Natural killer cell (primary cell): ENCODE data around the gene MTMR10. TPM values are rescaled to one million over a fixed set of nuclear protein-coding genes. Genes with fewer than 3 reads are reported as not detected.

Experiments used
- ATAC-seq, 3 donors: fragments of 150-1000 bp in 2 of 3; fragments of 200-7000 bp in 1 of 3; cut with Tn5 transposase; 1 replicate in 1 of 3; 2 replicates in 2 of 3; pipeline ENCODE4 v1.10.0; 2021; ENCODE audit warnings: mild to moderate bottlenecking in 2 of 3, moderate library complexity in 2 of 3
- DNase-seq, 2 donors: peaks; one replicate each; pipeline versions ENCODE4 v3.0.0 to v3.0.0-alpha.2; 2013 to 2021; ENCODE audit warnings: mixed read lengths in 1 of 2
- H3K27ac ChIP-seq: one replicate; pipeline ENCODE4 v1.5.1; 2013; ENCODE audit warnings: mild to moderate bottlenecking, low read length
- H3K27me3 ChIP-seq: one replicate; pipeline ENCODE4 v1.6.1; 2013; ENCODE audit warnings: low read length; ENCODE audit not compliant: control insufficient read depth, insufficient read depth
- H3K36me3 ChIP-seq: one replicate; pipeline ENCODE4 v1.6.1; 2013; ENCODE audit warnings: low read length; ENCODE audit not compliant: control insufficient read depth, insufficient read depth
- H3K4me1 ChIP-seq: one replicate; pipeline ENCODE4 v1.6.1; 2013; ENCODE audit warnings: low read length; ENCODE audit not compliant: control insufficient read depth, insufficient read depth
- H3K4me3 ChIP-seq: one replicate; pipeline ENCODE4 v1.5.1; 2013; ENCODE audit warnings: low read length
- H3K9me3 ChIP-seq: one replicate; pipeline ENCODE4 v1.6.1; 2013; ENCODE audit warnings: low read length; ENCODE audit not compliant: control insufficient read depth, insufficient read depth
- H3K27ac Mint-ChIP-seq, 2 donors: one replicate each; pipeline ENCODE4 v1.8.0; 2022; ENCODE audit warnings: mild to moderate bottlenecking in 2 of 2, mixed read lengths in 2 of 2, moderate library complexity in 1 of 2
- H3K27me3 Mint-ChIP-seq, 2 donors: one replicate each; pipeline ENCODE4 v1.8.0; 2022; ENCODE audit warnings: low read depth in 2 of 2, mixed read lengths in 2 of 2
- H3K36me3 Mint-ChIP-seq: one replicate; pipeline ENCODE4 v1.8.0; 2022; ENCODE audit warnings: mixed read lengths
- H3K4me1 Mint-ChIP-seq, 2 donors: one replicate each; pipeline ENCODE4 v1.8.0; 2022; ENCODE audit warnings: mixed read lengths in 2 of 2
- H3K4me3 Mint-ChIP-seq: one replicate; pipeline ENCODE4 v1.8.0; 2022; ENCODE audit warnings: mild to moderate bottlenecking, moderate library complexity, mixed read lengths
- H3K9me3 Mint-ChIP-seq, 2 donors: one replicate each; pipeline ENCODE4 v1.8.0; 2022; ENCODE audit warnings: mixed read lengths in 2 of 2
- WGBS: methylation state at CpG from one replicate; pipeline ENCODE4 v1.1.7; 2013; ENCODE audit warnings: missing lambda C conversion rate; ENCODE audit not compliant: insufficient coverage; 5-methylcytosine and 5-hydroxymethylcytosine counted together
- intact Hi-C: fragments of 100-400 bp; cut with micrococcal nuclease; formaldehyde crosslinking; loops from one replicate; pipeline ENCODE4 v1.14.2; 2022
- total RNA-seq, 4 donors: library from RNA; stranded (reverse); fragments of 120-200 nt in 1 of 4; gene quantifications; one replicate each; pipeline versions ENCODE4 v1.2.3 to v1.2.4, GENCODE V29; 2013 to 2022
- TF ChIP-seq, protein P1 (sequence below): fragments of 200-600 bp; IDR thresholded peaks from one replicate; pipeline ENCODE4 v1.8.0; 2022; ENCODE audit warnings: antibody characterized with exemption

The MTMR10 gene
- total RNA-seq, 3 donors from 2014 or later (not counting 1 experiment from before 2014, with no cell fraction given): 46.3 to 64.5 (median 54.2) TPM

DNA sequence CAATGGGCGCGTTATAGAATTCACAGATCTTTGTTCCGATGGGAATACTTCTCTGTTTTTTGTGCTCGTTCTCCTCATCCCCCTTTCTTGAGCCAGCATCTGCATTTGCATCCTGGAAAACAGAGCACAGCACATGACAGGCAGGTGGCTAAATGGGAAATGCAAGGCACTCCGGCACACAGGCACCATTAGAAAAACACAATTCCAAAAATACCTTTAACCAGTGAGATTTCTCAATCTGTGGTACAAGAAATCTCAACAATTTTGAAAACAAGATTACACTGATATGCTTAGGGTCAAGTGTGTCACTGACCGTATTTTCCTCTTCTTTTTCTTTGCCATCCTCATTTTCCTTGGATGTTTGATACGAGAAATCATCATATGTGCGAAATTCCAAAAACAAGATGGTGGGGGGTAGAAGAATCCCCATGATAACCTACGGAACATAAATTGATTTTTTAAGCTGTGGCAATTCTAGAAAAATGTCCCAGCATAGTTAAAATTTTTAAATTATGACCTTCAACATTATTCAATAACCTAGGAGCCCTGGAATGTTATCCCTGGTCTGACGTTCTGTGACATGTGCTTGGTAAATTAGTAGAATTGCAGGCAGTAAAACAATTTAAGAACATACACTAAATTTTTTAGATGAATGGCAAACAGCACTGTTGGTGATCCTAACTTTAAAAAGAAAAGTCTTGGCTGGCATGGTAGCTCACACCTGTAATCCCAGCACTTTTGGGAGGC, 46.5 kb upstream of the MTMR10 start:
- 97% methylated on average over 6 of the region's 10 CpGs for WGBS
- no peaks in the 10 kb centered on the region for H3K4me1 Mint-ChIP-seq
- no peaks in the 10 kb centered on the region for H3K9me3 ChIP-seq
- H3K36me3 Mint-ChIP-seq: no peaks in the 10 kb centered on the region
- no peaks in the 10 kb centered on the region for H3K36me3 ChIP-seq
- no peak overlapping the region for H3K27ac Mint-ChIP-seq
- H3K27me3 Mint-ChIP-seq: peaks cover 0 to 8% of the 10 kb centered on the region in 2 donors
- intact Hi-C loops: no loop called here
- TF ChIP-seq, protein P1, sequence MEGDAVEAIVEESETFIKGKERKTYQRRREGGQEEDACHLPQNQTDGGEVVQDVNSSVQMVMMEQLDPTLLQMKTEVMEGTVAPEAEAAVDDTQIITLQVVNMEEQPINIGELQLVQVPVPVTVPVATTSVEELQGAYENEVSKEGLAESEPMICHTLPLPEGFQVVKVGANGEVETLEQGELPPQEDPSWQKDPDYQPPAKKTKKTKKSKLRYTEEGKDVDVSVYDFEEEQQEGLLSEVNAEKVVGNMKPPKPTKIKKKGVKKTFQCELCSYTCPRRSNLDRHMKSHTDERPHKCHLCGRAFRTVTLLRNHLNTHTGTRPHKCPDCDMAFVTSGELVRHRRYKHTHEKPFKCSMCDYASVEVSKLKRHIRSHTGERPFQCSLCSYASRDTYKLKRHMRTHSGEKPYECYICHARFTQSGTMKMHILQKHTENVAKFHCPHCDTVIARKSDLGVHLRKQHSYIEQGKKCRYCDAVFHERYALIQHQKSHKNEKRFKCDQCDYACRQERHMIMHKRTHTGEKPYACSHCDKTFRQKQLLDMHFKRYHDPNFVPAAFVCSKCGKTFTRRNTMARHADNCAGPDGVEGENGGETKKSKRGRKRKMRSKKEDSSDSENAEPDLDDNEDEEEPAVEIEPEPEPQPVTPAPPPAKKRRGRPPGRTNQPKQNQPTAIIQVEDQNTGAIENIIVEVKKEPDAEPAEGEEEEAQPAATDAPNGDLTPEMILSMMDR: no peak
- H3K27me3 ChIP-seq: no peaks in the 10 kb centered on the region
- H3K9me3 Mint-ChIP-seq: no peaks in the 10 kb centered on the region
- ATAC-seq (no peak), DNase-seq (no peak)
- H3K4me1 ChIP-seq: no peaks in the 10 kb centered on the region
- no peak overlapping the region for H3K4me3 Mint-ChIP-seq
- H3K27ac ChIP-seq: no peak overlapping the region
- H3K4me3 ChIP-seq: no peak overlapping the region

DNA sequence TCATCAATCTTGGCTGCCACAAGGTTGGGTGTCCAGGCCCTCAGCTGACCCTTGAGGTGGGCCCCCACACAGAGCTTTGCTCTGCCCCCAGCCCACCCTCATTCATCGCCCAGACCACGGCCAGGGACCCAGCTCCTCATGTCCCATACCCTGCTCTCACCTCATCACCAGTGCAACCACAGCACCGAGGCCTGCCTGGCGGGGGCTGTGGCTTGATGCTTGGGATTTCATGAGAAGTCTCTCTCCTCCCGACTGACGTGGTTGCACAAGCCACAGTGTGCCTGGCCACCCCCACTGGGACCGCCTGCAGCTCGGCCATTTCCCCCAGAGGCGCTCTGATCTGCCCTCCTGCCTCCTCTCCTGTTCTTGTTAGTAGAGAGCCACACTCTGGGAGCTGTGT, 45.4 kb upstream of the MTMR10 start:
- ATAC-seq: no peak
- Mint-ChIP-seq H3K9me3 (no peaks in the 10 kb centered on the region), H3K27me3 (no peaks in the 10 kb centered on the region), H3K4me3 (no peak overlapping the region), H3K4me1 (peaks cover 2 to 3% of the 10 kb centered on the region in 2 donors), H3K27ac (no peak overlapping the region), H3K36me3 (no peaks in the 10 kb centered on the region)
- no peak overlapping the region for H3K4me3 ChIP-seq
- 74% methylated on average over 9 of the region's 9 CpGs for WGBS
- no peaks in the 10 kb centered on the region for H3K9me3 ChIP-seq
- no peak overlapping the region for H3K27ac ChIP-seq
- H3K36me3 ChIP-seq: no peaks in the 10 kb centered on the region
- DNase-seq: no peak
- TF ChIP-seq, protein P1: no peak
- no peaks in the 10 kb centered on the region for H3K27me3 ChIP-seq
- intact Hi-C loops: no loop called here
- no peaks in the 10 kb centered on the region for H3K4me1 ChIP-seq

DNA sequence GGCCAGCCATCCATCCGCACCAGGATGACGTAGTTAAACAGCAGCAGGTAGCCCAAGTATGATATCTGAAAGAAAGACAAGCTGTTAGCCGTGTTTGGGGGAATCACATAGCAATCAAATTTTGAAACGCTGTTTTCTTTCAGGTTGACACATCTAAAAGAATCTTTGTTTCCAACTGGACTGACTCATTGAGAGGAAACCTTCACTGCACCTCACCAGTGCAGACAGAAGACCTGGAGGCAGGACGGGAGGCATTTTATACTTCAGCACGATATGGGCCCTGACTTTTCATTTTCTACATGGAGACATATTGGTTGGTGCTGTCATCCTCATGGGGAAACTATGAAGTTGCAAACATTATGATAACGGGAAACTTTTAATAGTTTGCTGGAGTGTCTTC, 44.2 kb upstream of the MTMR10 start:
- H3K36me3 Mint-ChIP-seq: no peaks in the 10 kb centered on the region
- no peak overlapping the region for H3K4me3 Mint-ChIP-seq
- H3K27me3 Mint-ChIP-seq: no peaks in the 10 kb centered on the region
- H3K4me1 Mint-ChIP-seq: peaks cover 9 to 10% of the 10 kb centered on the region in 2 donors
- no peak overlapping the region for H3K27ac Mint-ChIP-seq
- intact Hi-C loops: no loop called here
- Histone ChIP-seq H3K36me3 (no peaks in the 10 kb centered on the region), H3K27ac (no peak overlapping the region), H3K9me3 (no peaks in the 10 kb centered on the region), H3K4me1 (no peaks in the 10 kb centered on the region), H3K4me3 (no peak overlapping the region), H3K27me3 (no peaks in the 10 kb centered on the region)
- no peaks in the 10 kb centered on the region for H3K9me3 Mint-ChIP-seq
- ATAC-seq (no peak), DNase-seq (no peak)
- TF ChIP-seq, protein P1: no peak
- WGBS: 86% methylated on average over 7 of the region's 7 CpGs

DNA sequence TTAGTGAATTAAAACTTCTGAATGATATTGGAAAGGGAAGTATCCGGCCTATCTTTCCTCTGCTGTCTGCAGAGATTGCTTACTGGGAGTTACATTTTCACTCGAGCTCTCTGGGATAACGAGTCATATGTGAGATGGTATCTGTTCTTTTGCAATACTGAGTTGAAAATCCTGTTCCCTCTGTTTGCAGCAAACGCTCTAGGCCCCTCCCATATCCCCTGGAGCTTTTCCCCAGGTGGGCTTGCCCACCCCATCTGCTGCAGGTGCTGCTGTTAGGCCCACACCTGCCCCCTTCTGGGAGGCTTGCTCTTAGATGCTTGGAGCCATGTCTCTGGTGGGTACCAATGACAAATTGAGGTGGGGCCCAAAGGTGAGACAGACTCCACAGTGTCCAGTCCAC, 42.7 kb upstream of the MTMR10 start:
- intact Hi-C loops: no loop called here
- 66% methylated on average over 4 of the region's 4 CpGs for WGBS
- Histone ChIP-seq H3K27ac (no peak overlapping the region), H3K4me1 (no peaks in the 10 kb centered on the region), H3K4me3 (no peak overlapping the region), H3K36me3 (no peaks in the 10 kb centered on the region), H3K9me3 (no peaks in the 10 kb centered on the region), H3K27me3 (no peaks in the 10 kb centered on the region)
- no peaks in the 10 kb centered on the region for H3K9me3 Mint-ChIP-seq
- no peak overlapping the region for H3K4me3 Mint-ChIP-seq
- H3K36me3 Mint-ChIP-seq: no peaks in the 10 kb centered on the region
- TF ChIP-seq, protein P1: no peak
- no peaks in the 10 kb centered on the region for H3K27me3 Mint-ChIP-seq
- peak in 1 of 2 donors; percentile 6 for DNase-seq
- H3K4me1 Mint-ChIP-seq: peaks cover 9 to 10% of the 10 kb centered on the region in 2 donors
- no peak overlapping the region for H3K27ac Mint-ChIP-seq
- no peak for ATAC-seq
